GM12878 (cell line): ENCODE results near the gene GCK. TPM values are rescaled to one million over a fixed set of nuclear protein-coding genes. Genes with fewer than 3 reads are reported as not detected.

Experiments
- ATAC-seq: fragments of 200-7000 bp; cut with Tn5 transposase; 3 replicates; pipeline ENCODE4 v1.9.1; 2020; ENCODE audit warnings: mild to moderate bottlenecking, moderate library complexity
- BruUV-seq: library from RNA; stranded (reverse); fragments of 400-500 nt; replicated peaks from 2 replicates; lab custom pipeline; 2021; lab: Mats Ljungman, UMichigan
- CTCF ChIA-PET: fragments of 300-600 bp; sonication (Branson Sonifier 250); formaldehyde crosslinking; extraction: SDS; loops from one replicate; lab custom pipeline; 2021; ENCODE audit warnings: inconsistent platforms; lab: Yijun Ruan, JAX
- POLR2A ChIA-PET: fragments of 350-600 bp; formaldehyde crosslinking; extraction: SDS; loops from one replicate; lab custom pipeline; 2021; ENCODE audit warnings: inconsistent platforms; lab: Charles Lee
- RAD21 ChIA-PET: fragments of 300-600 bp; sonication (Branson Sonifier 250); formaldehyde crosslinking; loops from one replicate; lab custom pipeline; 2023; ENCODE audit warnings: antibody characterized with exemption; ENCODE audit not compliant: unreplicated experiment; lab: Charles Lee
- SMC1A ChIA-PET: fragments of 300-600 bp; sonication (Branson Sonifier 250); formaldehyde crosslinking; loops from one replicate; lab custom pipeline; 2023; ENCODE audit not compliant: unreplicated experiment, uncharacterized antibody; lab: Charles Lee
- DNase-seq: peaks from one replicate; pipeline ENCODE4 v3.0.0-alpha.2; 2011; ENCODE audit warnings: low read depth, low spot score
- FAIRE-seq: peaks from 3 replicates; lab custom pipeline; 2011; peaks lifted over from hg19 to GRCh38; lab: Jason Lieb, UNC
- H2AFZ ChIP-seq: 2 replicates; pipeline ENCODE4 v1.6.0; 2011; ENCODE audit warnings: low read depth, low read length, control low read depth; ENCODE audit not compliant: control insufficient read depth
- H3K27ac ChIP-seq: 2 replicates; pipeline ENCODE4 v1.5.1; 2011; ENCODE audit warnings: control low read depth; ENCODE audit not compliant: control insufficient read depth, insufficient read depth
- H3K27me3 ChIP-seq, 2 experiments: replicated peaks in 1 of 2; 2 replicates each; pipeline versions ENCODE4 v1.6.0 to v1.6.1; 2011; ENCODE audit warnings: low read length in 1 of 2; ENCODE audit not compliant: control insufficient read depth in 2 of 2, insufficient read depth in 2 of 2
- H3K36me3 ChIP-seq, 2 experiments: 2 replicates each; pipeline ENCODE4 v1.5.1; 2011; ENCODE audit warnings: low read length in 1 of 2; ENCODE audit not compliant: control insufficient read depth in 2 of 2, insufficient read depth in 2 of 2
- H3K4me1 ChIP-seq: 2 replicates; pipeline ENCODE4 v1.6.1; 2011; ENCODE audit warnings: mild to moderate bottlenecking, low read length, moderate library complexity, mixed read lengths; ENCODE audit not compliant: control insufficient read depth, insufficient read depth
- H3K4me2 ChIP-seq: 2 replicates; pipeline ENCODE4 v1.6.0; 2011; ENCODE audit warnings: control low read depth; ENCODE audit not compliant: control insufficient read depth, insufficient read depth
- H3K4me3 ChIP-seq: fragments of 200-600 bp; sonication (generic); 2 replicates; pipeline ENCODE4 v1.5.1; 2016
- H3K79me2 ChIP-seq: 2 replicates; pipeline ENCODE4 v1.6.0; 2011; ENCODE audit warnings: low read length; ENCODE audit not compliant: control insufficient read depth, insufficient read depth
- H3K9ac ChIP-seq: 2 replicates; pipeline ENCODE4 v1.8.0; 2011; ENCODE audit warnings: low read length, control low read depth, mixed read lengths; ENCODE audit not compliant: control insufficient read depth, insufficient read depth
- H3K9me3 ChIP-seq: replicated peaks from 3 replicates; pipeline ENCODE4 v1.5.1; 2011; ENCODE audit warnings: mild to moderate bottlenecking, low read length; ENCODE audit not compliant: control insufficient read depth, insufficient read depth
- H4K20me1 ChIP-seq: 2 replicates; pipeline ENCODE4 v1.6.0; 2011; ENCODE audit not compliant: control insufficient read depth, insufficient read depth
- CREB1 ChIP-seq: IDR thresholded peaks from 2 replicates; pipeline ENCODE4 v1.6.1; 2012; ENCODE audit warnings: low read depth, mild to moderate bottlenecking, inconsistent platforms
- DPF2 ChIP-seq: fragments of 450-650 bp; IDR thresholded peaks from 2 replicates; pipeline ENCODE4 v1.6.1; 2017; ENCODE audit warnings: mild to moderate bottlenecking
- E4F1 ChIP-seq: fragments of 450-650 bp; IDR thresholded peaks from 2 replicates; pipeline ENCODE4 v1.6.1; 2018; ENCODE audit warnings: borderline replicate concordance, mild to moderate bottlenecking; ENCODE audit not compliant: partially characterized antibody
- HCFC1 ChIP-seq: fragments of 150-350 bp; IDR thresholded peaks from 2 replicates; pipeline ENCODE4 v1.6.1; 2014; ENCODE audit warnings: low read length
- HDAC6 ChIP-seq: fragments of 200-600 bp; sonication (generic); IDR thresholded peaks from one replicate; pipeline ENCODE4 v1.8.0; 2017; ENCODE audit warnings: antibody characterized with exemption; ENCODE audit not compliant: unreplicated experiment
- MEF2B ChIP-seq: fragments of 450-650 bp; IDR thresholded peaks from 2 replicates; pipeline ENCODE4 v1.6.1; 2018; ENCODE audit warnings: mild to moderate bottlenecking, moderate library complexity; ENCODE audit not compliant: partially characterized antibody, poor library complexity, severe bottlenecking
- NFYB ChIP-seq: IDR thresholded peaks from 2 replicates; pipeline ENCODE4 v1.6.1; 2011; ENCODE audit warnings: low read depth, mild to moderate bottlenecking, low read length, improper control_type of control experiment, moderate library complexity; ENCODE audit not compliant: insufficient read depth
- NKRF ChIP-seq: fragments of 450-650 bp; conservative IDR thresholded peaks from 2 replicates; pipeline ENCODE4 v1.6.1; 2017; ENCODE audit warnings: mild to moderate bottlenecking, moderate library complexity
- NR2C1 ChIP-seq: fragments of 450-650 bp; IDR thresholded peaks from 2 replicates; pipeline ENCODE4 v1.6.1; 2017; ENCODE audit warnings: antibody characterized with exemption, mild to moderate bottlenecking, moderate library complexity
- PAX8 ChIP-seq: fragments of 450-650 bp; IDR thresholded peaks from 2 replicates; pipeline ENCODE4 v1.6.1; 2017; ENCODE audit warnings: mild to moderate bottlenecking, moderate library complexity
- POLR2A ChIP-seq: IDR thresholded peaks from 2 replicates; pipeline ENCODE4 v1.6.1; 2011; ENCODE audit warnings: low read depth, mild to moderate bottlenecking, low read length
- POU2F2 ChIP-seq: IDR thresholded peaks from 3 replicates; pipeline ENCODE4 v1.6.1; 2011; ENCODE audit warnings: low read depth, mild to moderate bottlenecking, low read length, borderline replicate concordance
- SPI1 ChIP-seq: IDR thresholded peaks from 2 replicates; pipeline ENCODE4 v1.6.1; 2011; ENCODE audit warnings: low read depth, mild to moderate bottlenecking, low read length, moderate library complexity, borderline replicate concordance; ENCODE audit not compliant: insufficient read depth
- WRNIP1 ChIP-seq: IDR thresholded peaks from 2 replicates; pipeline ENCODE4 v1.6.1; 2011; ENCODE audit warnings: low read depth, low read length, improper control_type of control experiment, borderline replicate concordance
- YBX1 ChIP-seq: fragments of 450-650 bp; IDR thresholded peaks from 2 replicates; pipeline ENCODE4 v1.6.1; 2016; ENCODE audit warnings: antibody characterized with exemption
- ZZZ3 ChIP-seq: IDR thresholded peaks from 2 replicates; pipeline ENCODE4 v1.6.1; 2011; ENCODE audit warnings: low read depth; ENCODE audit not compliant: control insufficient read depth, insufficient read length
- WGBS: methylation state at CpG from one replicate; pipeline ENCODE4 v1.1.6; 2016; ENCODE audit warnings: low lambda C conversion rate; ENCODE audit not compliant: insufficient replicate concordance, insufficient coverage; ENCODE audit errors: missing lambda C conversion rate; 5-methylcytosine and 5-hydroxymethylcytosine counted together
- in situ Hi-C: fragments of 300-500 bp; cut with MboI; formaldehyde crosslinking; loops from 9 replicates; pipeline ENCODE4 v1.14.3; 2018; ENCODE audit warnings: mixed read lengths
- intact Hi-C: fragments of 100-400 bp; cut with micrococcal nuclease; formaldehyde crosslinking; loops from one replicate; pipeline ENCODE4 v1.14.2; 2022; ENCODE audit not compliant: unreplicated experiment
- polyA plus RNA-seq, 11 experiments: library from polyadenylated mRNA; depleted of rRNA in 4 of 11; unstranded in 6 of 11; stranded (reverse) in 5 of 11; fragments of >200 nt; fragmentation: Nextera tagmentation in 4 of 11; fragmentation: Illumina TruSeq in 1 of 11; extraction: Ambion mirVana in 4 of 11; extraction: Trizol in 1 of 11; gene quantifications; 1 replicate in 1 of 11; 2 replicates in 10 of 11; pipeline versions ENCODE4 v1.2.1 to v1.2.3, GENCODE V29; 2011 to 2016; ENCODE audit warnings: inconsistent platforms in 2 of 11, missing spikeins in 2 of 11, low read depth in 1 of 11
- total RNA-seq, 4 experiments: library from RNA; depleted of rRNA in 3 of 4; stranded (reverse); fragments of >200 nt in 3 of 4; fragmentation: Illumina TruSeq in 1 of 4; extraction: Trizol in 1 of 4; gene quantifications; 2 replicates each; pipeline versions ENCODE4 v1.2.1 to v1.2.3, GENCODE V29; 2013 to 2021

The GCK gene
- total and polyA plus RNA-seq, 10 of the 15 experiments (the other 5 are each of a cell fraction or from before 2014, with no cell fraction given) = 0.06 to 0.16 TPM; not detected in 8

DNA sequence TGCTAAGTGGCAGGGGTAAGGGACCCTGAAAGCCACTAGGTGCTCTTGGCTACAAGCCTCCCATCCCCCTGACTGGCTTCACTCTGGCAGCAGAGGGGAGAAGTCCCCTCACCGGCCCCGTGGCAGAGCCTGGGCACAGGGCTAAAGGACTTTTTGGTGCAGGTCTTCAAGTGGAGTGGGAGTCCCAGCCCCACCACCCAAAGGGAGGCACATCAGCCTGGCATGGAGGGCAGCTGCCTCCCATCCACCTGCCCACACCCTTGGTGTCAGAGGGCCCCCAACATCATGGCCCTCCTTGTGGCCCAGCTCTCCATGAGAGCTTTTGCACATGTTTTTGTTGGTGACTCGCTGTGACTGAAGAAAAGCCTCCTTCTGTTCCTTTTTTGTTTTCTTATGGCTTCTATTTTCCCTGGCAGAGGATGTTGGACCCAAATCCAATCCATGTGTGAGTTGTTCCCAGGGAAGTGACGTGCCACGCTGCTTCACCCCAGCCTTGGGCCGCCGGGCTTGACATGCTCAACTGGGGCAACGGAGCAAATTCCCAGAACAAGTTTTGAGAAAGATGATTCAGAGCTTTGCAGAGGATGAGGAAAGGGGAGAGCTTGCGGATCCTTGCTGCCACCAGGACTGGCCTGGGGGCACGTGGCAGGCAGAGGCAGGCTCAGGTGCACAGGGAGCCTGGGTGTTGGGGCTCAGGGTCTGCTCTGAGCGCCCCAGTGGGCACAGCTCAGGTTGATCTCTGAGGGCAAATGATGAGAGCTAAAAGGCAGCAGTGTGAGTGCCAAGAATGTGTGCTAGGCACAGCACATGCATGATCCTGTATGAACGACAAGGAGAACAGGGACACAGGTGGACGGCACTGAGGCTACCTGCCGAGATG is 87.0 kb downstream of the GCK start (continued):
- TF ChIP-seq NKRF = no peak
- TF ChIP-seq MEF2B = no peak
- no peak for TF ChIP-seq POLR2A

DNA sequence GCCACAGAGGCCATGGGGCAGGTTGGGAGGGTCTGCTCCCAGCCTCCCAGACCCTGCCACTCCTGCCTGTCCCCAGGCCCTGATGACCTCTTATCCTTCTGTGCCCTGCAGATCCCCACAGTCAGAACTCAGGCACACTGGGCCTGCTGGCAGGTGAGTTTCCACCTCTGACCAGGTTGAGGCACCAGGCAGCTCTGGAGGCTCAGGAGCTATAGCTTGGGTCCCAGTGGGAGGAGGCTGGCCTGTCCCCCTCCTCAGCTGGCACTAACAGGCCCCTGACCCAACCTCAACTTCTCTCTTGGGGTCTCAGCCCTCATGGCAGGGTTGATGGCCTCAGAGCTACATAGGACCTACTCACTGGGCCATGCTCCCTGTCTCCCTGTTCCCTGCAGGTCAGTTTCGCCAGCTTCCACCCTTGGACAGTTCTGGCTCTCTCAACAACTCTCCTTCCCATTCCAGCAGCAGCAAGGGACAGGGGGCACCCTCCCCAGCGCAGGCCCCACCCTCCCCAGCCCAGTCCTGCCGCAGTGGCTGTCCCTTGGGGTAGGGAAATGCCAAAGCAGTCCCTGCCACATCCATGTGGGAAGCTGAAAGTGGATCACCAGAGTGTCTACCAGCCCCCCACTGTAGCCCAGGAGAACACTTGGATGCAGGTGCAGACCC is 87.8 kb downstream of the GCK start:
- H3K9ac ChIP-seq = no peak overlapping the region
- CTCF ChIA-PET = interaction anchor here (1.3 kb wide), 1 partner anchor 95 kb away, joined by 3 read pairs; no protein-coding TSS in a partner anchor
- no peaks in the 10 kb centered on the region for H3K79me2 ChIP-seq
- H3K4me2 ChIP-seq = no peak overlapping the region
- BruUV-seq = no TSS peak
- H3K36me3 ChIP-seq = no peaks in the 10 kb centered on the region
- 29% methylated on average over 3 of the region's 3 CpGs for WGBS
- TF ChIP-seq CREB1 (no peak), WRNIP1 (no peak), PAX8 (no peak), SPI1 (no peak), HDAC6 (no peak), NR2C1 (no peak), ZZZ3 (no peak), HCFC1 (no peak), YBX1 (no peak), DPF2 (no peak), POU2F2 (no peak), E4F1 (no peak), NFYB (no peak)
- FAIRE-seq = no peak
- peaks cover 13% of the 10 kb centered on the region for H3K4me1 ChIP-seq
- H3K9me3 ChIP-seq = no peaks in the 10 kb centered on the region
- RAD21 ChIA-PET = no interaction called here
- no peak for DNase-seq
- H3K27ac ChIP-seq = no peak overlapping the region
- intact Hi-C loops = no loop called here
- POLR2A ChIA-PET = interaction anchor here (0.9 kb wide), 1 partner anchor 57 kb away, joined by 3 read pairs; the partner anchor contains the start of gene DBNL
- no peak overlapping the region for H3K4me3 ChIP-seq
- H3K27me3 ChIP-seq = peaks cover 11 to 15% of the 10 kb centered on the region in 2 experiments
- SMC1A ChIA-PET = no interaction called here
- ATAC-seq = no peak
- no peaks in the 10 kb centered on the region for H4K20me1 ChIP-seq
- in situ Hi-C loops = no loop called here
- no peak overlapping the region for H2AFZ ChIP-seq
